Epithelial cell of proximal tubule (primary cell): Measurements from ENCODE around the gene DDX60. TPM values are rescaled to one million over a fixed set of nuclear protein-coding genes. Genes with fewer than 3 reads are reported as not detected.

ENCODE experiments used
- DNase-seq: peaks from one replicate; pipeline ENCODE4 v3.0.0-alpha.2; 2011; ENCODE audit warnings: low read depth
- H3K4me3 ChIP-seq: 2 replicates; pipeline ENCODE4 v1.5.1; 2011; ENCODE audit warnings: low read depth, mild to moderate bottlenecking, low read length
- total RNA-seq: library from RNA; depleted of rRNA; stranded (reverse); fragments of >200 nt; gene quantifications from 2 replicates; pipeline ENCODE4 v1.2.3, GENCODE V29; 2015
- TF ChIP-seq, protein P1 (sequence below): conservative IDR thresholded peaks from 2 replicates; pipeline ENCODE4 v1.5.1; 2012; ENCODE audit warnings: low read depth, mild to moderate bottlenecking, low read length

Gene DDX60
- total RNA-seq, 1 donor from 2014 or later, result 16.7 TPM

DNA sequence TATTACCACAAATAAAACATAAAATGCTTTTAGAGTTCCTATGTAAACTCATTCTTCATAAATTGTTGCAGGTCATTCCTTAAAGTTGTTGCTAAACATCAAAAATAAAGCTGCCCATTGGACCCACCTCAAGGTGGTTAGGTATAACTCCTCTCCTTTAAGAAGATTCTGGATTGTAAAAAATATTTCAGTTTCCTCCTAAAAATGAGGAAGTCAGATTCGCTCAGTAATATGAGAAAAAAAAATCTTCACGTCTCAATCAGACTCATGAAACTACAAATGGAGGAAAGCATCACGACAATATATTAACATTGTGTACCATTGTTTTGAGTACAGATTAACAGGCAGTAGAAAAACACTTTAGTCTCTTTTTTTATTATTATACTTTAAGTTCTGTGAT lies 105.9 kb downstream of the DDX60 start:
- DNase-seq, result no peak
- H3K4me3 ChIP-seq, result no peak overlapping the region
- TF ChIP-seq, protein P1, sequence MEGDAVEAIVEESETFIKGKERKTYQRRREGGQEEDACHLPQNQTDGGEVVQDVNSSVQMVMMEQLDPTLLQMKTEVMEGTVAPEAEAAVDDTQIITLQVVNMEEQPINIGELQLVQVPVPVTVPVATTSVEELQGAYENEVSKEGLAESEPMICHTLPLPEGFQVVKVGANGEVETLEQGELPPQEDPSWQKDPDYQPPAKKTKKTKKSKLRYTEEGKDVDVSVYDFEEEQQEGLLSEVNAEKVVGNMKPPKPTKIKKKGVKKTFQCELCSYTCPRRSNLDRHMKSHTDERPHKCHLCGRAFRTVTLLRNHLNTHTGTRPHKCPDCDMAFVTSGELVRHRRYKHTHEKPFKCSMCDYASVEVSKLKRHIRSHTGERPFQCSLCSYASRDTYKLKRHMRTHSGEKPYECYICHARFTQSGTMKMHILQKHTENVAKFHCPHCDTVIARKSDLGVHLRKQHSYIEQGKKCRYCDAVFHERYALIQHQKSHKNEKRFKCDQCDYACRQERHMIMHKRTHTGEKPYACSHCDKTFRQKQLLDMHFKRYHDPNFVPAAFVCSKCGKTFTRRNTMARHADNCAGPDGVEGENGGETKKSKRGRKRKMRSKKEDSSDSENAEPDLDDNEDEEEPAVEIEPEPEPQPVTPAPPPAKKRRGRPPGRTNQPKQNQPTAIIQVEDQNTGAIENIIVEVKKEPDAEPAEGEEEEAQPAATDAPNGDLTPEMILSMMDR, result no peak

DNA sequence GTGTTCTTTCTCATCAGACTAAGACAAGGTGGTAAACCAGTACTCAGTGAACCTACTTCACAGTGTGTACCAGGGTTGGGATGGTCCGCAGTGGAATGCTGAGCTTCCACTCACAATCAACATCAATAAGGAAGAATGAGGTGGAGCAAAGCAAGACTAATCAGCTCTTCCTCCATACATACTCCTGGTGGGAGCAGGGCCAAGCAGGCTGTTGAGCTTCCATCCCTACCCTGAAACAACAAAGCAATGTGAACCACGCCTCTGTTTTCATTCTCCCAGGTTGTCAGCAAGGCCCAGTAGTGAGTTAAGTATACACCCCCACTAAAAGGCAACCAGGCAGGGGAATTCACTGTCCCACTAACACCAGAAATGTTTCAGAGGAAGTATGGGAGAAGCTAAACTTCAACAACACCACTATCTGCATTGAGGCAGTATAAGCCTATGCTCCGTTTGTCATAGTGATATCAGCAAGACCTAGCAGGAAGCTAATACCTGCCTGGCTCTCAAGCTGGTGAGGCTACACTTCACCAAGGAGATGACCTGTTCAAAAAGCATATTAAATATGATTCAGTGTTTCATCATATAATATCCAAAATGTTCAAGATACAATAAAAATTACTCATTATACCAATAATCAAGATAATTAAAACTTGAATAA lies 109.5 kb downstream of the DDX60 start:
- no peak overlapping the region for H3K4me3 ChIP-seq
- TF ChIP-seq, protein P1, result no peak
- no peak for DNase-seq

DNA sequence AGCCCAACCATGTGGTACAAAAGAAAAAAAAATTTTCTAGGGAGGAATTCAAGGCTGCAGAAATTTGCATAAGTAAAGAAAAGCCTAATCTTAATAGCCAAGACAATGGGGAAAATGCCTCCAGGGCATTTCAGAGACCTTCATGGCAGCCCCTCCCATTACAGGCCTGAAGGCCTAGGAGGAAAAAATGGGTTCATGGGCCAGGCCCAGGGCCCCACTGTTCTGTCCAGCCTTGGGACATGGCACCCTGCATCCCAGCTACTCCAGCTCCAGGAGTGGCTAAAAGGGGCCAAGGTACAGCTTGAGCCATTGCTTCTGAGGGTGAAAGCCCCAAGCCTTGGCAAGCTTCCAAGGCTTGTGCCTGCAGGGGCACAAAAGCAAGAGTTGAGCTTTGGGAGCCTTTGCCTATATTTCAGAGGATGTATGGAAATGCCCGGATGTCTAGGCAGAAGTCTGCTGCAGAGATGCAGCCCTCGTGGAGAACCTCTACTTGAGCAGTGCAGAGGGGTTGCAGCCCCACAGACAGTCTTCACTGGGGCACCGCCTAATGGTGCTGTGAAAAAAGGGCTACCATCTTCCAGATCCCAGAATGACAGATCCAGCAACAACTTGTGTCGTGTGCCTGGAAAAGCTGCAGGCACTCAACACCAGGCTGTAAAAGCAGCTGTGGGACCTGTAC lies 115.2 kb downstream of the DDX60 start:
- TF ChIP-seq, protein P1, result no peak
- DNase-seq, result no peak
- H3K4me3 ChIP-seq, result no peak overlapping the region

DNA sequence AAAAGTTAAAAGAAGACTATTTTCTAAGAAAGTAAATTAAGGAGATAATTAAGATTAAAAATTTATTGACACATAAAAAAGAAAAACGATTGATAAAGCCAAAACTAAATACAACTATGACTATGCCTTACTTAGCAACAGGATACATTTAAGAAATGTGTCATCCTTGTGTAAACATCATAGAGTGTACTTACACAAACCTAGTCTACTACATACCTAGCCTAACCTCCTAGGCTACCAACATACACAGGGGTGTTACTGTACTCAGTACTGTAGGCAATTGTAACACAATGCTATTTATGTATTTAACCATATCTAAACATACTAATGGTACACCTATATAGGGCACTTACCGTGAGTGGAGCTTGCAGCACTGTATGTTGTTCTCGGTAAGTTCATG lies 117.9 kb downstream of the DDX60 start:
- TF ChIP-seq, protein P1, result no peak
- H3K4me3 ChIP-seq, result no peak overlapping the region
- DNase-seq, result no peak

DNA sequence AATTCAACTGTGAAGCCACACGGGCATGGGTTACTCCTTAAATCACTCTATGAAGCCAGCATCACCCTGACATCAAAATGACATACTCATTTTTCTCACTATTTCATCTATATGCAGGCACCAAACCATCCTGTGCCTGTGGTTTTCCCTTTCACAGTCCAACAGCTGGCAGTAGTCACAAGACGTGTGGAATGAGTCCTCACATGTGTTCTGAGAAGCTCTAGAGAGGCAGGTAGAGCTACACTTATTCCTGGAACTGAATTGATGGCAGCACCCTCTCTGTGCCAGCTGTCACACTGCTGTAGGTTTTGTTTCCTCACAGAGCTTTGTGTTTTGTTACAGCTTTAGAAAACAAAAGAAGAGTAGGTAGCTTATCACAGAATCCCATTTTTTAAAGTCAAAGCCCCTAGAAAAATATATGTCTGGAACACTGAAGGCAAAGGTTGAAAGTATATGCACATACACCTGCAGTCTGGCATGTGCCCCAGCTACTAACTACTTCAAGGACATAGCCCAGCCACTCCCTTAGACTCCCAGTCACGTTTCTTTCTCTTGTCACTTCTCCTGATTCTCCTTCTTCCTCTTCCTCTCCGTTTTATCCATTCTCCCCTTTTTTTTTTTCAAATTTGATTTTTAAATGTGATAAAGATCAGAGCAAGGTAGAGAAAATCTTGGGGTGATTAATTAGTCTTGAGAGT lies 119.1 kb downstream of the DDX60 start:
- TF ChIP-seq, protein P1, result no peak
- no peak for DNase-seq
- H3K4me3 ChIP-seq, result no peak overlapping the region

DNA sequence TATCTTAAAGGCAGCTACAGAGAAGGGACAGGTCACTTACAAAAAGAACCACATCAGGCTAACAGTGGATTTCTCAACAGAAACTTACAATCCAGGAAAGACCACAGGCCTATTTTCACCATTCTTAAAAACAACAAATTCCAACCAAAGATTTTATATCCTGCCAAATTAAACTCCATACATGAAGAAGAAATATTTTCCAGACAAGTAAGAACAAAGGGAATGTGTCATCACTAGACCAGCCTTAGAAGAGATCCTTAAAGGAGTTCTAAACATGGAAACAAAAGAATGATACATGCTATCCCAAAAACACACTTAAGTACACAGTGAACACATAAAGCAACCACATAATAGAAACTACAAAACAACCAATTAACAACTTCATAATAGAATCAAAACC lies 120.6 kb downstream of the DDX60 start:
- DNase-seq, result no peak
- H3K4me3 ChIP-seq, result no peak overlapping the region
- TF ChIP-seq, protein P1, result no peak
